HG03196 (cell line): ENCODE data around the gene ABCA3.
"Not testable (repeated sequence)": the region's sequence is repeated elsewhere in the genome, so short reads cannot be mapped to it uniquely, and the experiment has no call there.

Experiments
- ATAC-seq: cut with Tn5 transposase; IDR thresholded peaks from one replicate; pipeline ENCODE4 v1.9.1; 2021; ENCODE audit not compliant: unreplicated experiment

Gene ABCA3

DNA sequence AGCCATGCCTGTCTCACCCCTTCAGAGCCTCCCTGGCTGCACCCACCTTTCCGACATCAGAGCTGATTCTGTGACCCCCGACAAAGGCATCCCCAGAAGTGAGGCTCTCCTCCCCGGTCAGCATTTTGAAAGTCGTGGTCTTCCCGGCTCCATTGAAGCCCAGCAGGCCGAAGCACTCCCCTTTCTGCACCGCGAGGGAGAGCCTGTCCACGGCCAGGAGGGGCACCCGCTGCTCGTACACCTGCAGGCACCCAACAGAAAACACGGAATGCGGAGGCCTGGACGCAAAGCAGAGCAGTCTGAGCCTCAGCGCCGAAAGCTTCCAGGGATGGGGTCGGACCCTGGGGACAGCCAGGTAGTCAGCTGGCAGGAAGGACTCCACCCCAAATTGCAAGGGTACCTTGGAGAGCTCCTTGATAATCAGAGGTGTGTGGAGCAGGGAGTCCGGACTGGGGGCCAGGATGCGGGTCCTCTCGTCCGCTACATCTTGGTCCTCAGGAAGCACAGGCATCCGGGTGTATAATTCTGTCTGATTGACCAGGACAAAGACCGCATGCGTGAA lies 59.5 kb downstream of the ABCA3 start:
- ATAC-seq = no peak

DNA sequence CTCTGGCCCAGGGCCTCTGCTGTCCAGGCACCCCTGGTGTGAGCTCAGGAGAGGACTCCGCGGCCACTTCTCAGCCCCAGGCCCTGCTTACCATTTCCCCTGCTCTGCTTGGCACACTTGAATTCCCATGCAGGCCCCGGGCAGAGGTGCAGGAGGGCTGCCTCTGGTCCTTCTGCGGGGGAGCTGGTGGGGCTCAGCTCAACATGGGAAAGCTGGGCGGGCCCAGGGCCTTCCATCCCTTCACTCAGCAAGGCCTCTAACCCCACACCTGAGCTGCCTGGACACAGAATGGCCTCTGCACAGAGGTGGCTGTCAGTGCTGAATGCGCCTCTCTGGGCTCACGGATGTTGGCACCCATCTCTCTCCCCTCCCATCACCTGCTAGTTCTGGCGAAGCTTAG lies 60.1 kb downstream of the ABCA3 start:
- ATAC-seq = no peak

DNA sequence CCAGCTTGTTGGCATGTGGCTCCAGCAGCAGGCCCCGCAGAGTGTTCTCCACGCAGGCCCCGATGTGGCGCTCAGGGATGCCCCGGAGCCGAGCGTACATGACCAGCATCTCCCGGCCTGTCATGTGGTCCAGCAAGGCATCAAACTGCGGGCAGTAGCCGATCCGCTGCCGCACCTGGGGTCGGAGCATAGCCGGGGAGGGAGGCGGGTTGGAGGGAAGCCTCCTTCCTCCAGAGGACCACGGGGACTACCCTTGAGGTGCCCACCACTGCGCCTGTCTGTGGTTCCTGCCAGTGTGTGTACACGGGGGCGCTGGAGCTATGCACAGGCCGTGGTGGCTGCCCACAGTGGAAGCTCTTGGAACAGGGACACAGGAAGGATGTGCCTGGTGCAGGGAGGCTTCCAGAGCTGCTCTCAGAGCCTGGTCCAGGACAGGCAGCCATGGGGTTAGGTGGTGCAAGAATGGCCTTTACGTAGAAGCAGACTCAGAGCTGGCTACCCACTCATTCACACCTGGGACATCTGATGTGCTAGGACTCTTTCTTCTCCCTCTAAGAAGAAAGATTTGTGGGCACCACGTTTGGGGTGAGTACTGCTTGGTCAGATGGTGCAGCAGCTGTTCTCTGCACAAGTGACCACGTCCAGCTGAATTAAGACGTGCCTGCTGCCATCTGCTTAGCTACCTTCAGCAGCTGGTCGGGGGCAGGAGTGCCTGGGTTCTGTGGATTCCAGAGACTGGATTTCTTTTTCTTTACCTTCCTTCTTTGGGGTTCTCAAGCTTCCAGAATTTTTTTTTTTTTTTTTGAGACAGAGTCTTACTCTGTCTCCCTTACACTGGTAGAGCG lies 61.4 kb downstream of the ABCA3 start:
- ATAC-seq = no peak

DNA sequence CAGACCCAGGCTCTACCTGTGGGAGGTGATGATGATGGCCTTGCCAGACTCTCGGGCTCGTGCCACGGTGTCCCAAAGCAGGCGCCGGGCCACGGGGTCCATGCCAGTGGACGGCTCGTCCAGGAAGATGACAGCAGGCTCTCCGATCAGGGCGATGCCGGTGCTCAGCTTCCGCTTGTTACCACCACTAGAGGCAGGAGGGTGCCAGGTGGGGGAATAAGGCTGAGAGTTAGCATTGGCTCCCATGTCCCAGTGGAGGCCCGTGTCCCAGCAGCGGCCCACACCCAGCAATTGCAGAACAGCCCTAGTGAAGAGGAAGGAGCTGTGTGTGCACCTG lies 62.3 kb downstream of the ABCA3 start:
- no peak for ATAC-seq

DNA sequence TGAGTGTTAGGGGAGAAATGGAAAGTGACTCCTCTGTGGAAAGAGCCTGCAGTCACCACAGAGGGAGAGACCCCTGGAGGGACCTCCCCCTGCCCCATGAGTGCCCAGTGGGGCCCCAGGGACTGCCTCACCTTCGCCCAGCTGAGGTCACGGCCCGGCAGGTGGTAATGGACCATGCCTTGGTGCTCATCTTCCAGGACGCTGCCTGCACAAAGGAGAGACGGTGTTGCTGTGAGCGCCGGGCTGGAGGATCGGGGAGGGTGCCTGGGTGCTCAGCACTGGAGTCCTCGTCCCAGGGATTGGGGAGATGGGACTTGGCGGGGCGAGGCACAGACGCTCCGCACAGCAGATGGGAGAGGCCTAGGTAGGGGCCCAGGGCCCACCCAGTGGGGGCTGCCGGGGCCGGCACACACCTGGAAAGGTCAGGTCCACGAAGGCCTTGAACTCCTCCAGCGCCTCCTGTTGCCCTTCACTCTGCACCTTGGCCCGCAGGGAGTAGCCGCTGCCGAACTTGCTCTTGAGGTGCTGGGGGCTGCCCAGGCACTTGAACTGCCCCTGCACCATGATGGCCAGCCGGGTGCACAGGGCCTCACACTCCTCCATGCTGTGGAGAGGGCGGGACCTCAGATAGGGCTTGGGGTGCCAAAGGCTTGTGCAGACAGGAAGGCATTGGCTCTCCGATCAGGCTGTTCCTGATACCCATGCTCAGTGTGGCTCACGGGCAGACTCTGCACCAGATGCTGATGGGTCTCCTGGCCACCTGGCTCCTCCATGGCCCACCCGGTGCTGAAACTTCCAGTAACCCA lies 62.9 kb downstream of the ABCA3 start:
- no peak for ATAC-seq

DNA sequence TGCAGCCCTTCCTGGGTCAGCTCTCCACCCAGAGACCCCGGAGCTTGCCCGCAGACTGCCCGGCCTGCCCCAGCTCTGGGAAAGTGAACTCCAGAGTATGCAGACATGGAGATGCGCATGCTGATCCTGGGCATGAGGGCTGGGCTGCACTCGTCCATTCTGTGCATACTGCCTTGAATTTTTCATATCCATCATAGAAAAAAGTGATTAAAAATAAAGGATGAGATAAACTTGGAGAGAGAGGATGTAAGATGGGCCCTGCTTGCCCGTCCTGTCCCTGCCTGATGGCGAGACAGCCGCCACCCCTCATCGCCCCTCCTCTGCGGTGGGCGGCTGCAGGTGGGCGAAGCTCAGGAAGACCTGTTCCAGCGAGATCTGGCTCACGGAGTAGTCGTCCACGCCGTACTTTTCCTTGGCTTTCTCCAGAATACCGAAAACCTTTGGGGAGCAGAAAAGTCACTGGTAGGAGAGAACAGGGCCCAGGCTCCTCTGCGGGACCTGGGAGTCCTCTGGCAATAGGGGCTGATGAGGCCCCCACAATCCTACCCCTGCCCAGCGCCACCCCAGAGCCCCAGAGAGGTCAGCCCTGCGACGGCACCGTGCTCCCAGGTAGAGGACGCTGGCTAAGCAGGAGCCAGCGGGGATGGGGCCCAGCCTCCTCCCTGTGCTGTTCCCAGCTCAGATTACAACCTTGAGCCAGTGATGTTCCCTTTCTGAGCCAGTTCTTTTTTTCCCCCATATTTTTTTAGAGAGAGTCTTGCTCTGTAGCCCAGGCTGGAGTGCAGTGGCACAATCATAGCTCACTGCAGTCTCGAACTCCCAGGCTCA lies 63.9 kb downstream of the ABCA3 start:
- ATAC-seq = no peak

DNA sequence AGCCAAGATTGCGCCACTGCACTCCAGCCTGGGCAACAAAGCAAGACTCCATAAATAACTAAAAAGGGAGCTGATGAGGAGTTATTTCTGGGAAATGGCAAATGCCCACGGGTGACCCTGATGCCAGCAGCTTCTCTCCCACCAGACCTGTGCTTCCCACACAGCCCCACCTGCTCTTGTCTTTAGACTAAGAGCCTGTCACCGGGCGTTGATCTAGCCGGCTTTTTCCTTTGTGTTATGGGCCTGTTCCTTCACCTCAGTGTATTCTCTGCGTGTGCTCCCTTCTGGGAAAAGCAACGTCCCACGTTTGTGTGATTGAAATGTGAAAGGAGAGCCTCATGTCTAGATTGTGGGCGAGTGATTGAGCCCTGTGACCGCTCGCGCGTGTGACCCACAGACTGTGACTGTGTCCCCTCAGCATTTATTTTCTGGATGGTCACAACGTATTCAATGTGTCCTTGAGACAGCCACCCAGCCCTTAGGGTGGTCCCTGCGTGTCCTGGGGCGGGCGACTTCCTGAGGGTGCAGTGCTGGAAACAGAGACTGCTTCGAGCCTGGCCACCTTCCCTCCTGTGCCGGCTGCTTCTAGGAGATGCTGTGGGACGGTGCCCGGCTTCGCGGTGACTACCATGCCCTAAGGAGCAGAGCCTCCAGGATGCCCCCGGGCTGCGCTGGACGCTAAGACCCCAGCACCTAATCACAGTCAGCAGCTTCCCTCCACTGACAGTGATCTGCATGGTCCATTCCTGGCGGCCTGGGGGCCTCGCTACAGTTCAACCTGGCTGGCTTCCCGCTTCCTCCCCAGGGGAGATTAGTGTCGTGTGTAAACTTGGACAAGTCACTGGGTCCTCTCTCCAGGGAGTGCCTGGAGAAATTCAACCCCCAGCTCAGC lies 64.8 kb downstream of the ABCA3 start:
- no peak for ATAC-seq

DNA sequence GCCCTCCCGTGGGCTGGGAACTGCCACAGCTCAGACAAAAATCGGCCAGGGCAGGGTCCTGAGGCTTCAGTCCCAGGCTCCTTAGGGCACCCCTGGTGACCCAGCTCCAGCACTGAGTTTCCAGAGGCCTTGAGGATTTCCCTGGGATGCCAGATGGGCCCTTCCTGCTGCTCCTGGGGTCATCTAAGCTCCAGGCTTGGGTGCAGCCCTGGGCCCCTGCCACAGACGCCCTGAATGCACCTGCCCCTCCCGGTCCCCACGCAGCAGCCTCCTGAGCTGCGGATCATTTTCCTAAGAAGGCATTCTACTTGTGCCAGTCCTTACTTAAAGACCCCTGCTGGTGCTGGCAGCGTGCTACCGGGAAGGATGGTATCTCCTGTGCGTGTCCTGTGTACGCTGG lies 66.6 kb downstream of the ABCA3 start:
- ATAC-seq = no peak

DNA sequence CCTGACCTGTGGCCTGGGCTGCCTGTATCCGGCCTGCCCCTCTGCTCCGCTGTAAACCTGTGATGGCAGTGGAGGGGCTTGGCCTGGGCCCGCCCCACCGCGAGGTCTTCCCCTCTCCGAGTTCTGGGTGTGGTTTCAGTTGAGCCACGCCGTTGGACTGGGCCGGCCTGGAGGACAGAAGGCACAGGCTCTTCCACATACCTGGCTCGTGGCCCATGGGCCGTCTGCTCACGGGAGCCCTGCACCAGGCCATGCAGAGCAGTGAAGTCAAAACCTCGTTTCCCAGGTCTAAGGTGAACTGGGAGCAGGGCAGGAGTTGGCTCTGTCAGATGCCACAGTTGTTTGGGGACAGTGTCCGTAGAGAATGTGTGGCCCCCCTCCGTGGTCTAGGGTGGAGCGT lies 67.0 kb downstream of the ABCA3 start:
- no peak for ATAC-seq

DNA sequence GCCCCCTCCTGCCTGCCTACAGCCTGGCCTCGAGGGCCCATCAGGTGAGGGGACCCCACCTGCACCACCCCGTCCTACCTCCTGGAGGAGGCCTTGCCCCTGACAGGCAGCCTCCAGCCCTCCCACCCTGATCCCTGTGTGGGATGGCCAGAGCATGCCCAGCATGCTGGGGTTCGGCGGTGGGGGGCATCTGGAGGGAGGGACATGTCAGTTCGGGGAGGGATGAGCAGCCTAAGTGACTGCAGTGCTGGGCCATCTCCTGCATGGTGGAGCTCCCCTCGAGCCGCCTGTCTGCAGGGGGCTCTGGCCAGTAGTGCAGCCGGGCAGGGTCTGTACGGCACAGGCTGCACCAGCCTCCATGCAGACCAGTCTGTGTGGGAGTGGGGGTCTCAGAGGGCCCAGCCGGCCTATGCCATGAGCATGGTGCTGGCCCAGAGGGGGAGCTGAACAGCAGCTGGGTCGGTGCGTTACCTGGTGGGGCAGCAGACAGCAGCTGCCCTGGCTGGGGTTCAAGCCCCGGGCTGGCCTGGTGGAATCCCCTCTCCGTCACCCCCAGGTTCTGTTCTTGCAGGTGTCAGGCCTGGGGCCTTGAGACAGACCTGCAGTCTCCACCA lies 68.6 kb downstream of the ABCA3 start:
- ATAC-seq = no peak

DNA sequence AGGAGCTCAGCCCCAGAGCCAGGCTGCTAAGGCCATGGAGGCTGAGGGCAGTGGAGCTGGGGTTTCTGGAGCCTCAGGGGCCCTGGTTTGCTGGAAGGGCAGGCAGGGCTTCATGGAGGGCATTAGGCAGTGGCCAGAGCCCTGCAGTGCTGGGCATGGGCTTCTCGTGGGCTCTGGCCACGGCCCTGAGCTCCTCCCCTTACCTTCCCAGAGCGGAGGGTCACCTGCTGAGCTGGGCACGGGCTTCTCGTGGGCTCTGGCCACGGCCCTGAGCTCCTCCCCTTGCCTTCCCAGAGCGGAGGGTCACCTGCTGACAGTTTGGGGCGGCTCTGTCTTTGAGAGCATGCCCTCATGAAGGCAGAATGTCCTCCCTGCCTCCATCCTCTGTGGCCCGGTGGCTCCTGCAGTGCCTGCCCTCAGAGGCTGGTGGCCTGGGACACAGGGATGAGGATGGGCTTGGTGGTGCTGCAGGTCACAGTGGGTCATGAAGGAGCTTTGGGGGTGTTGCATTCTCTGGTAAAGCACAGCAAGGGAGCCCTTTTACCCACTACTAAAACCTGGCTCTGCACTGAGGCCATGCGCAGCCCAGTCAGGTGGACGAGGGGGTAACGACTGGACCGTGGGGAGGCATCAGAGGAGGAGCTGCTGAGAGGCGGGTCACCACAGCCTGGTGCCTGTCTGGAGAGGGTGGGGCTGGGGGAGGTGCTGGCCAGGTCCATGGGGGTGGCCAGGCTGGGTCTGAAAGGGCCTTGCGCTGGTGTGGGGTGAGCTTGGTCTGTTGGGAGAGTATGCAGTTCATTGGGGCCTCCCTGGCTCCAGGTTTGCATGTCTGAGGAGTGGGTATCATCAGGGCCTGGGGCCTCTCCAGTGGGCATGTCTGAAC lies 69.7 kb downstream of the ABCA3 start:
- no peak for ATAC-seq

DNA sequence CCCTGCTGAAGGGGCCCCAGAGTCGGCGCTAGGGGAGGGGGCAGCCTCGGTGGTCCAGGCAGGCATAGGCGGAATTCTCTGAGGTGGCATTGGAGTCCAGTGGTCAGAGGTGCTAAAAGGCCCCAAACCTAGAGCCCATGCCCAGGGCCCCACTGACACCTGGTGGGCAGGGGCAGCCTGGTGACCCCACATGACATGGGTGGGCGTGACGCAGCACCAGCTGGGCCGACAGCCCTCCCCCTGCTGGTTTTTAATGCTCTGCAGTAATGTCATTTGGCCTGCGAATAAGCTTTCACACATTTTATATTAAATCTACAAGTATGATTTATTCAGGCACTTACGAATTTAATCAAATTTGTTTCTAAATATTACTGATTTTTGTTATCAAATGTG lies 70.5 kb downstream of the ABCA3 start:
- ATAC-seq = no peak

DNA sequence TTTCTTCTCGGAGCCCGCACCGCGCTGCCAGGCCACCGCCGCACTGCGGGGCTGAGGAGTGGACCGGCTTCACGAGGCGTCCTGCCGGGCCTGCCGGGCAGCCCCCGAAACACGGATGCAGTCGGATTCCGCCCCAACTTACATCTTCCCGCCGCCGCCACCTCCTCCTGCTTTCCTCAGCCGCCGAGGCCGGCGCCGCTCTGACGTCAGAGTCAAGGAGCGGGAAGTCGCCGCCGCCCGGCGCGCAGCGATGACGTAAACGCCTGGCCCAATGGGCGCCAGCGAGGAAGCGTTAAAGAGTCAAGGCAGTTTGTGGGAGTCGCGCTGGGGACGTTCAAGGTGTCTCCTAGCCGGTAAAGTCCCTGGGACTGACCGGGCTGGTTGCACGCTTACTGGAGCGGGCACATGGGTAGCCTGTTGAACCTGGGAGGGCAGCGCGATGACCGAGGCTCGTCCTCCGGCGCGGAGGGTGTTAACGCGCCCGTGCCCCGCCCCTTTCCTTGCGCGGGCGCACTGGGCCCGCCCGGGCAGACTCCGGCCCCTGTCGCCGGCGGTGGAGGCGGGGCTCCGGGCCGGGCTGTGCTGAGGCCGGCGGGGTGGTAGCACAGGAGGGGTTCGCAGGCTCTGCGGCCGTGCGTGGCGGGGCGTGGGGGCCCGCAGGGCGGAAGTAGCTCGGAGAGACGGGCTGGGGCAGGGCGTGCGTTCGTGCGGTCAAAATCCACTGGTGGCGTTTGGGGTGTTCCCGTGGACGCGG lies 72.4 kb downstream of the ABCA3 start, which contains the start of gene RNPS1:
RNPS1 (minus strand) TSS at position 214 of the 754 bp plus-strand sequence. CDS start 3,483 bp downstream, outside the sequence.
- ATAC-seq = peak; percentile 74

DNA sequence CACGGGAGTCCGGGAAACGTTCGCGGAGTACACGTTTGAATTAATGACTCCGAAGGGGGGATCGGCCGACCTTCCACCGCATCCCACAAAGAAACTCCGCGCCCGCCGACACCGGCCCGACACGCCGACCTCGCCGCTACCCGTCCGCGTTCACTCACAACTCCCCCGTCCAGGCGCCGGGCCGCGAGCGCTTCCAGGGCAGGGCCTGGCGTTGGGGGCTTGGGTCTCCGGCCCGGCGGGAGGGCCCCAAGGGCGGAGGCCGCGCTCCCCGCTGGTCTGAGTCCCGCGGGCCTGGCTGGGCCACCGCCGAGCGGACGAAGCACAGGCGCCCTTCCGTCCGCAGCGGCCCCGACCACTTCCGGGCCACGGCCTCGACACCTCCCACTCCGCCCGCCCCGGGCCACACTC lies 73.0 kb downstream of the ABCA3 start:
- peak; percentile 50 for ATAC-seq

DNA sequence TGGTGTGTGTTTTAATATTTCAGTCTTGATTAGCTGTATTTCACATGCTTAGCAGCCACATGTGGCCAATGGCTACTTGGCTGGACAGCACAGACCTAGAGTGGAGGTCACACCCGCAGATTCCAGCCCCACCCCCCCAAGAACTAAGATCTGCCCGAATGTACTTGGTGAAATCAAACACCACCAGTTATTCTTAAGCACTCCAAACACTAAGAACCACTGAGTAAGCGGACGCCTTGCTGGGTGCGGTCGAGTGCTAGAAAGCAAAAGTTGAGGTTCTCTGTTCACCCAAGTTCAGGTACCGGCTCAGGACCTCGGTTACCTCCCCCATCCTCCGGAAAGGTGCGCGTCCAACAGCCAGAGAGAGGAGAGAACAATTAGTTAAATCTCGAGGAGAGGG lies 73.6 kb downstream of the ABCA3 start:
- ATAC-seq = not testable (repeated sequence)

DNA sequence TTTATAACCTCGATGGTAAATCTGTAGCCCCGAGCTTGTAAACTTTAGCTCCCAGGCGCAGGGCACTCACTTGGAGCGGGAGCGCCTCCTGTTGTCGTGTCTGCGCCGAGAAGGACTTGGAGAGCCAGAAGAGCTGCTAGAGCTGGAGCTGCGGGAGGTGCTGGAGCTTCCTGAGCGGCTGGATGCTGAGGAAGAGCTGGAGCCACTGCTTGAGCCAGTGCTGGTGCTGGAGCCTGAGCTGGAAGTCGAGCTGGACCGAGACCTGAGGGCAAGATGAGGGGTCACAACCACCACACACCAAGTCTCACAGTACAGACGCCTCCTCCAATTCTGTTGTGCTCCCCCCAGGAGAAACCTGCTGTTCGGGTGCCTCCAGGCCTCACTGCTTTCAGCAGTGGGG lies 77.5 kb downstream of the ABCA3 start:
- not testable (repeated sequence) for ATAC-seq

DNA sequence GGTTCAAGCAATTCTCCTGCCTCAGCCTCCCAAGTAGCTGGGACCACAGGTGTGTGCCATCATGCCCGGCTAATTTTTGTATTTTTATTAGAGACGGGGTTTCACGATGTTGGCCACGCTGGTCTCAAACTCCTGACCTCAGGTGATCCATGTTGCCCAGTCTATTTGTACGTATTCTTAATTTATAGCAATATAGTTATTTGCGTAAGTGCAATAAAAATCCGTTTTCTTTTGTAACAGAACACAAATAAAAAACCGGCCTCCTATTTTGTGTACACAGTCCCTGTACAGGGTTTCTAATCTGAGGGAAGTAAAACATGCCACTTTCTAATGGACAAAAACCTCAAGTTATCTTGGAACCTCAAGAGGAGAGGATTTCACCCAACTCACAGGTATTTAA lies 80.3 kb downstream of the ABCA3 start:
- ATAC-seq = no peak

DNA sequence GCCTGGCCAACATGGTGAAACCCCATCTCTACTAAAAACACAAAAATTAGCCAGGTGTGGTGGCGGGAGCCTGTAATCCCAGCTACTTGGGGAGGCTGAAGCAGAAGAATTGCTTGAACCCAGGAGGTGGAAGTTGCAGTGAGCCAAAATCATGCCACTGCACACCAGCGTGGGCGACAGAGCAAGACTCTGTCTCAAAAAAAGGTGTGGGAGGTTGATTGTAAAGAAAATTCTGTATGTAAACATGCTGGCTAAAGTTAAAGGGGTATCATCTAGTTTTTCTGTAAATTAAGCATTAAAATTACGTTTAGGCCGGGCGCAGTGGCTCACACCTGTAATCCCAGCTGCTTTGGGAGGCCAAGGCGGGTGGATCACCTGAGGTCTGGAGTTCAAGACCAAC lies 82.0 kb downstream of the ABCA3 start:
- not testable (repeated sequence) for ATAC-seq
